Activated CD8-positive, alpha-beta T cell treated with anti-CD3 and anti-CD28 coated beads, Interleukin-2, amount 10 ng/mL, durations not matched to agents 7 days and 5 days (primary cell): ENCODE measurements around the gene TMEM52B. TPM values are rescaled to one million over a fixed set of nuclear protein-coding genes. Genes with fewer than 3 reads are reported as not detected.
"Not testable (repeated sequence)": the region's sequence is repeated elsewhere in the genome, so short reads cannot be mapped to it uniquely, and the experiment has no call there.

Source experiments
- ATAC-seq: fragments of 150-1000 bp; cut with Tn5 transposase; one replicate; pipeline ENCODE4 v1.10.0; 2021; ENCODE audit warnings: moderate library complexity
- CTCF ChIA-PET: fragments of 350-600 bp; sonication (Branson Sonifier 250); formaldehyde crosslinking; loops from one replicate; lab custom pipeline; 2021; ENCODE audit warnings: antibody characterized with exemption; lab: Charles Lee
- POLR2A ChIA-PET: fragments of 350-600 bp; sonication (Branson Sonifier 250); formaldehyde crosslinking; loops from one replicate; lab custom pipeline; 2021; ENCODE audit warnings: antibody characterized with exemption; lab: Charles Lee
- DNase-seq: peaks from one replicate; pipeline ENCODE4 v3.0.0-alpha.2; 2020
- H3K27ac Mint-ChIP-seq: one replicate; pipeline ENCODE4 v1.8.0; 2021; ENCODE audit warnings: mild to moderate bottlenecking, mixed read lengths
- H3K27me3 Mint-ChIP-seq: one replicate; pipeline ENCODE4 v1.8.0; 2021; ENCODE audit warnings: low read depth, mixed read lengths
- H3K36me3 Mint-ChIP-seq: one replicate; pipeline ENCODE4 v1.8.0; 2021; ENCODE audit warnings: low read depth, mixed read lengths
- H3K4me1 Mint-ChIP-seq: one replicate; pipeline ENCODE4 v1.8.0; 2021; ENCODE audit warnings: low read depth, mixed read lengths
- H3K4me3 Mint-ChIP-seq: one replicate; pipeline ENCODE4 v1.8.0; 2021; ENCODE audit warnings: mild to moderate bottlenecking, mixed read lengths
- H3K9me3 Mint-ChIP-seq: one replicate; pipeline ENCODE4 v1.8.0; 2022; ENCODE audit warnings: mixed read lengths; ENCODE audit not compliant: insufficient read depth
- total RNA-seq, 2 experiments: library from RNA; stranded (reverse); gene quantifications; one replicate each; pipeline ENCODE4 v1.2.3, GENCODE V29; 2021

The TMEM52B gene
- total RNA-seq, 2 experiments from 2014 or later, result not detected

- no peaks in the 10 kb centered on the region for H3K9me3 Mint-ChIP-seq
- ChIA-PET CTCF (interaction anchor here (1.0 to 3.2 kb wide), 7 partner anchors 23 to 537 kb away, joined by 3 to 12 read pairs (median 3); no protein-coding TSS in a partner anchor), POLR2A (interaction anchor here (0.9 to 1.7 kb wide), 7 partner anchors 11 to 400 kb away, joined by 3 to 5 read pairs (median 3); partner anchors contain the start of gene CLEC2B)
- H3K27ac Mint-ChIP-seq, result peak overlapping the region; percentile 94
- H3K4me1 Mint-ChIP-seq, result peaks cover 32% of the 10 kb centered on the region
- H3K4me3 Mint-ChIP-seq, result peak overlapping the region; percentile 92
- ATAC-seq (peak; percentile 71), DNase-seq (peak; percentile 85)
- H3K27me3 Mint-ChIP-seq, result no peaks in the 10 kb centered on the region
- peaks cover 10% of the 10 kb centered on the region for H3K36me3 Mint-ChIP-seq
Measured at GRCh38 chr12:10213168-10214135, 34.6 kb downstream of the TMEM52B start.

- H3K9me3 Mint-ChIP-seq, result no peaks in the 10 kb centered on the region
- no peak for ATAC-seq
- H3K27ac Mint-ChIP-seq, result peak overlapping the region; percentile 94
Measured at GRCh38 chr12:10214136-10214894, 35.5 kb downstream of the TMEM52B start.

GRCh38 chr12:10214895-10215267 lies 36.0 kb downstream of the TMEM52B start:
- ChIA-PET POLR2A (interaction anchor here (0.6 to 0.7 kb wide), 2 partner anchors 91 to 339 kb away, joined by 3 to 5 read pairs; no protein-coding TSS in a partner anchor), CTCF (interaction anchor here (1.0 to 3.2 kb wide), 5 partner anchors 10 to 396 kb away, joined by 3 to 12 read pairs (median 3); no protein-coding TSS in a partner anchor)
- ATAC-seq (no peak), DNase-seq (no peak)
- Mint-ChIP-seq H3K9me3 (no peaks in the 10 kb centered on the region), H3K36me3 (peaks cover 12% of the 10 kb centered on the region), H3K27ac (no peak overlapping the region), H3K4me1 (peaks cover 32% of the 10 kb centered on the region), H3K27me3 (no peaks in the 10 kb centered on the region), H3K4me3 (peak overlapping the region; percentile 92)

More at GRCh38 chr12:10214136-10214894, 35.5 kb downstream of the TMEM52B start:
- peak overlapping the region; percentile 92 for H3K4me3 Mint-ChIP-seq
- peaks cover 10% of the 10 kb centered on the region for H3K36me3 Mint-ChIP-seq
- CTCF ChIA-PET, result interaction anchor here (1.0 to 3.2 kb wide), 7 partner anchors 10 to 397 kb away, joined by 3 to 12 read pairs (median 3); no protein-coding TSS in a partner anchor
- POLR2A ChIA-PET, result interaction anchor here (0.6 to 1.4 kb wide), 5 partner anchors 91 to 399 kb away, joined by 3 to 5 read pairs (median 3); no protein-coding TSS in a partner anchor
- H3K27me3 Mint-ChIP-seq, result no peaks in the 10 kb centered on the region
- no peak for DNase-seq
- H3K4me1 Mint-ChIP-seq, result peaks cover 32% of the 10 kb centered on the region

GRCh38 chr12:10215436-10215835 lies 36.6 kb downstream of the TMEM52B start:
- H3K9me3 Mint-ChIP-seq, result no peaks in the 10 kb centered on the region
- ChIA-PET CTCF (interaction anchor here (1.3 to 3.2 kb wide), 2 partner anchors 9 to 21 kb away, joined by 3 to 12 read pairs; no protein-coding TSS in a partner anchor), POLR2A (no interaction called here)
- H3K4me3 Mint-ChIP-seq, result peak overlapping the region; percentile 92
- peak; percentile 28 for DNase-seq
- peaks cover 32% of the 10 kb centered on the region for H3K4me1 Mint-ChIP-seq
- no peaks in the 10 kb centered on the region for H3K27me3 Mint-ChIP-seq
- H3K36me3 Mint-ChIP-seq, result peaks cover 17% of the 10 kb centered on the region
- no peak for ATAC-seq
- H3K27ac Mint-ChIP-seq, result no peak overlapping the region

- H3K9me3 Mint-ChIP-seq, POLR2A ChIA-PET, H3K4me3 Mint-ChIP-seq, H3K27me3 Mint-ChIP-seq, DNase-seq, H3K27ac Mint-ChIP-seq, ATAC-seq, CTCF ChIA-PET: not testable (repeated sequence)
- Mint-ChIP-seq H3K4me1 (peaks cover 32% of the 10 kb centered on the region), H3K36me3 (peaks cover 22% of the 10 kb centered on the region)
Measured at GRCh38 chr12:10215946-10216345, 37.1 kb downstream of the TMEM52B start.

- H3K4me3 Mint-ChIP-seq, result no peak overlapping the region
- no peaks in the 10 kb centered on the region for H3K27me3 Mint-ChIP-seq
- no peak overlapping the region for H3K27ac Mint-ChIP-seq
- CTCF ChIA-PET, result interaction anchor here (1.4 kb wide), 1 partner anchor 532 kb away, joined by 3 read pairs; no protein-coding TSS in a partner anchor
- no peak for ATAC-seq
- peaks cover 28% of the 10 kb centered on the region for H3K4me1 Mint-ChIP-seq
- DNase-seq, result no peak
- no peaks in the 10 kb centered on the region for H3K9me3 Mint-ChIP-seq
- POLR2A ChIA-PET, result no interaction called here
- peaks cover 42% of the 10 kb centered on the region for H3K36me3 Mint-ChIP-seq
Measured at GRCh38 chr12:10218021-10218420, 39.2 kb downstream of the TMEM52B start.

- peaks cover 54% of the 10 kb centered on the region for H3K36me3 Mint-ChIP-seq
- no peak overlapping the region for H3K4me3 Mint-ChIP-seq
- no peak overlapping the region for H3K27ac Mint-ChIP-seq
- ATAC-seq (no peak), DNase-seq (no peak)
- CTCF ChIA-PET, result no interaction called here
- POLR2A ChIA-PET, result no interaction called here
- no peaks in the 10 kb centered on the region for H3K9me3 Mint-ChIP-seq
- H3K27me3 Mint-ChIP-seq, result no peaks in the 10 kb centered on the region
- H3K4me1 Mint-ChIP-seq, result peaks cover 12% of the 10 kb centered on the region
Measured at GRCh38 chr12:10220398-10221077, 41.7 kb downstream of the TMEM52B start.

- H3K27ac Mint-ChIP-seq, result no peak overlapping the region
- H3K9me3 Mint-ChIP-seq, result peaks cover 4% of the 10 kb centered on the region
- no peak overlapping the region for H3K4me3 Mint-ChIP-seq
- ChIA-PET POLR2A (no interaction called here), CTCF (no interaction called here)
- no peaks in the 10 kb centered on the region for H3K27me3 Mint-ChIP-seq
- H3K4me1 Mint-ChIP-seq, result peaks cover 8% of the 10 kb centered on the region
- ATAC-seq (no peak), DNase-seq (no peak)
- H3K36me3 Mint-ChIP-seq, result peaks cover 59% of the 10 kb centered on the region
Measured at GRCh38 chr12:10221846-10222245, 43.0 kb downstream of the TMEM52B start.

GRCh38 chr12:10223208-10223607 lies 44.4 kb downstream of the TMEM52B start:
- H3K27ac Mint-ChIP-seq, result no peak overlapping the region
- H3K9me3 Mint-ChIP-seq, result peaks cover 4% of the 10 kb centered on the region
- ATAC-seq, result no peak
- CTCF ChIA-PET, result interaction anchor here (2.4 kb wide), 1 partner anchor 13 kb away, joined by 10 read pairs; no protein-coding TSS in a partner anchor
- H3K4me1 Mint-ChIP-seq, result peaks cover 14% of the 10 kb centered on the region
- DNase-seq, result no peak
- no peaks in the 10 kb centered on the region for H3K27me3 Mint-ChIP-seq
- peaks cover 56% of the 10 kb centered on the region for H3K36me3 Mint-ChIP-seq
- H3K4me3 Mint-ChIP-seq, result no peak overlapping the region
- POLR2A ChIA-PET, result no interaction called here

GRCh38 chr12:10225426-10225825 lies 46.6 kb downstream of the TMEM52B start:
- CTCF ChIA-PET, result interaction anchor here (1.2 kb wide), 1 partner anchor 11 kb away, joined by 3 read pairs; no protein-coding TSS in a partner anchor

More at GRCh38 chr12:10225426-10225825, 46.6 kb downstream of the TMEM52B start:
- H3K4me3 Mint-ChIP-seq, ATAC-seq, H3K27ac Mint-ChIP-seq, H3K27me3 Mint-ChIP-seq, POLR2A ChIA-PET, DNase-seq, H3K9me3 Mint-ChIP-seq: not testable (repeated sequence)
- peaks cover 15% of the 10 kb centered on the region for H3K4me1 Mint-ChIP-seq
- H3K36me3 Mint-ChIP-seq, result peaks cover 49% of the 10 kb centered on the region
